Karpas-422 (cell line): ENCODE data around the gene BAIAP2L1. TPM values are rescaled to one million over a fixed set of nuclear protein-coding genes. Genes with fewer than 3 reads are reported as not detected.

Source experiments
- DNase-seq: peaks from one replicate; pipeline ENCODE4 v3.0.0-alpha.2; 2015
- H2AFZ ChIP-seq: fragments of 200-600 bp; sonication (generic); 2 replicates; pipeline ENCODE4 v1.6.1; 2014; ENCODE audit warnings: antibody characterized with exemption, low read length, mixed read lengths
- H3K27ac ChIP-seq: fragments of 200-600 bp; sonication (generic); 2 replicates; pipeline ENCODE4 v1.5.1; 2014; ENCODE audit warnings: mild to moderate bottlenecking, low read length, moderate library complexity
- H3K27me3 ChIP-seq: fragments of 200-600 bp; sonication (generic); 2 replicates; pipeline ENCODE4 v1.6.1; 2014; ENCODE audit warnings: low read length, mixed read lengths
- H3K36me3 ChIP-seq: fragments of 200-600 bp; sonication (generic); 2 replicates; pipeline ENCODE4 v1.6.1; 2014; ENCODE audit warnings: low read length, mixed read lengths; ENCODE audit not compliant: insufficient read depth
- H3K4me1 ChIP-seq: fragments of 200-600 bp; sonication (generic); 2 replicates; pipeline ENCODE4 v1.6.1; 2014; ENCODE audit warnings: mild to moderate bottlenecking, low read length, mixed read lengths
- H3K4me2 ChIP-seq: fragments of 200-600 bp; sonication (generic); 2 replicates; pipeline ENCODE4 v1.6.1; 2014; ENCODE audit warnings: low read length, low read depth, mild to moderate bottlenecking; ENCODE audit not compliant: poor library complexity, severe bottlenecking
- H3K4me3 ChIP-seq: fragments of 200-600 bp; sonication (generic); 2 replicates; pipeline ENCODE4 v1.5.1; 2014; ENCODE audit warnings: mild to moderate bottlenecking, antibody characterized with exemption, low read length, mixed read lengths
- H3K79me2 ChIP-seq: fragments of 200-600 bp; sonication (generic); 2 replicates; pipeline ENCODE4 v1.6.1; 2014; ENCODE audit warnings: mild to moderate bottlenecking, low read length, mixed read lengths
- H3K9ac ChIP-seq: fragments of 200-600 bp; sonication (generic); 2 replicates; pipeline ENCODE4 v1.6.0; 2014; ENCODE audit warnings: low read length
- H3K9me2 ChIP-seq: fragments of 200-600 bp; sonication (generic), shearing (Covaris generic); replicated peaks from 2 replicates; pipeline ENCODE4 v1.6.0; 2014; ENCODE audit warnings: mild to moderate bottlenecking, low read length, moderate library complexity; ENCODE audit not compliant: insufficient read depth
- H3K9me3 ChIP-seq: fragments of 300-700, 200-600 bp; sonication (generic); 2 replicates; pipeline ENCODE4 v1.6.1; 2014; ENCODE audit warnings: low read length, mixed read lengths
- H4K20me1 ChIP-seq: fragments of 200-600 bp; sonication (generic); 2 replicates; pipeline ENCODE4 v1.6.1; 2014; ENCODE audit warnings: mild to moderate bottlenecking, antibody characterized with exemption, low read length, low read depth; ENCODE audit not compliant: insufficient read depth
- total RNA-seq: library from RNA; depleted of rRNA; stranded (reverse); fragments of >200 nt; shearing (Covaris generic); gene quantifications from 2 replicates; pipeline ENCODE4 v1.2.3, GENCODE V29; 2014; ENCODE audit warnings: low replicate concordance

BAIAP2L1 gene
- total RNA-seq, 1 experiment from 2014 or later, result not detected

GRCh38 chr7:98360221-98361130 lies 40.4 kb downstream of the BAIAP2L1 start:
- H3K4me2 ChIP-seq, result no peak overlapping the region

GRCh38 chr7:98359395-98359794 lies 41.5 kb downstream of the BAIAP2L1 start:
- H4K20me1 ChIP-seq, result no peaks in the 10 kb centered on the region
- no peak overlapping the region for H3K9ac ChIP-seq
- H3K4me1 ChIP-seq, result no peaks in the 10 kb centered on the region
- H3K9me3 ChIP-seq, result no peaks in the 10 kb centered on the region
- H2AFZ ChIP-seq, result no peak overlapping the region
- no peaks in the 10 kb centered on the region for H3K79me2 ChIP-seq
- no peaks in the 10 kb centered on the region for H3K9me2 ChIP-seq
- DNase-seq, result no peak
- no peak overlapping the region for H3K4me3 ChIP-seq
- no peaks in the 10 kb centered on the region for H3K36me3 ChIP-seq
- no peak overlapping the region for H3K27ac ChIP-seq
- H3K27me3 ChIP-seq, result no peaks in the 10 kb centered on the region
- no peak overlapping the region for H3K4me2 ChIP-seq

More at GRCh38 chr7:98360221-98361130, 40.4 kb downstream of the BAIAP2L1 start:
- no peaks in the 10 kb centered on the region for H3K9me2 ChIP-seq
- no peak for DNase-seq
- no peaks in the 10 kb centered on the region for H3K79me2 ChIP-seq
- no peak overlapping the region for H3K9ac ChIP-seq
- H4K20me1 ChIP-seq, result no peaks in the 10 kb centered on the region
- H3K36me3 ChIP-seq, result no peaks in the 10 kb centered on the region
- H3K27me3 ChIP-seq, result no peaks in the 10 kb centered on the region
- H3K4me3 ChIP-seq, result no peak overlapping the region
- no peak overlapping the region for H3K27ac ChIP-seq
- no peak overlapping the region for H2AFZ ChIP-seq
- H3K4me1 ChIP-seq, result no peaks in the 10 kb centered on the region
- no peaks in the 10 kb centered on the region for H3K9me3 ChIP-seq

- Histone ChIP-seq H3K4me2 (no peak overlapping the region), H4K20me1 (no peaks in the 10 kb centered on the region), H3K27ac (no peak overlapping the region), H3K36me3 (no peaks in the 10 kb centered on the region), H3K27me3 (no peaks in the 10 kb centered on the region), H3K4me1 (no peaks in the 10 kb centered on the region), H3K9me2 (no peaks in the 10 kb centered on the region), H3K4me3 (no peak overlapping the region), H3K9me3 (no peaks in the 10 kb centered on the region), H3K9ac (no peak overlapping the region), H2AFZ (no peak overlapping the region), H3K79me2 (no peaks in the 10 kb centered on the region)
- no peak for DNase-seq
Observed at GRCh38 chr7:98358706-98359105, 42.2 kb downstream of the BAIAP2L1 start.

- H2AFZ ChIP-seq, result no peak overlapping the region
- H3K36me3 ChIP-seq, result no peaks in the 10 kb centered on the region
- H3K9me2 ChIP-seq, result no peaks in the 10 kb centered on the region
- DNase-seq, result no peak
- H3K4me3 ChIP-seq, result no peak overlapping the region
- no peaks in the 10 kb centered on the region for H3K4me1 ChIP-seq
- H3K27me3 ChIP-seq, result no peaks in the 10 kb centered on the region
- H3K9me3 ChIP-seq, result no peaks in the 10 kb centered on the region
- H3K9ac ChIP-seq, result no peak overlapping the region
- no peak overlapping the region for H3K4me2 ChIP-seq
- no peaks in the 10 kb centered on the region for H4K20me1 ChIP-seq
- H3K79me2 ChIP-seq, result no peaks in the 10 kb centered on the region
- no peak overlapping the region for H3K27ac ChIP-seq
Observed at GRCh38 chr7:98357751-98358161, 43.1 kb downstream of the BAIAP2L1 start.

- H3K27ac ChIP-seq, result no peak overlapping the region
- H3K36me3 ChIP-seq, result no peaks in the 10 kb centered on the region
- no peaks in the 10 kb centered on the region for H3K9me2 ChIP-seq
- no peak overlapping the region for H2AFZ ChIP-seq
- no peak overlapping the region for H3K4me2 ChIP-seq
- no peak for DNase-seq
- no peaks in the 10 kb centered on the region for H3K79me2 ChIP-seq
- H3K4me1 ChIP-seq, result no peaks in the 10 kb centered on the region
- no peak overlapping the region for H3K4me3 ChIP-seq
- no peaks in the 10 kb centered on the region for H4K20me1 ChIP-seq
- H3K27me3 ChIP-seq, result no peaks in the 10 kb centered on the region
- no peak overlapping the region for H3K9ac ChIP-seq
- no peaks in the 10 kb centered on the region for H3K9me3 ChIP-seq
Observed at GRCh38 chr7:98355250-98355538, 45.7 kb downstream of the BAIAP2L1 start.

GRCh38 chr7:98354511-98355249 lies 46.2 kb downstream of the BAIAP2L1 start:
- Histone ChIP-seq H3K9ac (no peak overlapping the region), H2AFZ (no peak overlapping the region), H3K79me2 (no peaks in the 10 kb centered on the region), H3K9me3 (no peaks in the 10 kb centered on the region), H3K4me1 (no peaks in the 10 kb centered on the region), H3K27ac (no peak overlapping the region), H4K20me1 (no peaks in the 10 kb centered on the region), H3K4me3 (no peak overlapping the region), H3K27me3 (no peaks in the 10 kb centered on the region), H3K36me3 (no peaks in the 10 kb centered on the region), H3K4me2 (no peak overlapping the region), H3K9me2 (no peaks in the 10 kb centered on the region)
- no peak for DNase-seq

GRCh38 chr7:98354052-98354451 lies 46.8 kb downstream of the BAIAP2L1 start:
- DNase-seq, result no peak
- Histone ChIP-seq H3K27ac (no peak overlapping the region), H3K36me3 (no peaks in the 10 kb centered on the region), H4K20me1 (no peaks in the 10 kb centered on the region), H3K4me1 (no peaks in the 10 kb centered on the region), H3K9me3 (no peaks in the 10 kb centered on the region), H2AFZ (no peak overlapping the region), H3K4me2 (no peak overlapping the region), H3K4me3 (no peak overlapping the region), H3K27me3 (no peaks in the 10 kb centered on the region), H3K9ac (no peak overlapping the region), H3K9me2 (no peaks in the 10 kb centered on the region), H3K79me2 (no peaks in the 10 kb centered on the region)

- Histone ChIP-seq H3K4me2 (no peak overlapping the region), H3K9me2 (no peaks in the 10 kb centered on the region), H3K4me3 (no peak overlapping the region), H3K27me3 (no peaks in the 10 kb centered on the region), H3K9ac (no peak overlapping the region), H3K4me1 (no peaks in the 10 kb centered on the region), H3K9me3 (no peaks in the 10 kb centered on the region), H2AFZ (no peak overlapping the region), H4K20me1 (no peaks in the 10 kb centered on the region), H3K27ac (no peak overlapping the region), H3K79me2 (no peaks in the 10 kb centered on the region), H3K36me3 (no peaks in the 10 kb centered on the region)
- no peak for DNase-seq
Observed at GRCh38 chr7:98352621-98353020, 48.3 kb downstream of the BAIAP2L1 start.
